LoVo (cell line): ENCODE results near the gene ABCA12.

Source experiments
- DNase-seq: peaks from one replicate; pipeline ENCODE4 v3.0.0-alpha.2; 2016; ENCODE audit warnings: low spot score

The ABCA12 gene

DNA sequence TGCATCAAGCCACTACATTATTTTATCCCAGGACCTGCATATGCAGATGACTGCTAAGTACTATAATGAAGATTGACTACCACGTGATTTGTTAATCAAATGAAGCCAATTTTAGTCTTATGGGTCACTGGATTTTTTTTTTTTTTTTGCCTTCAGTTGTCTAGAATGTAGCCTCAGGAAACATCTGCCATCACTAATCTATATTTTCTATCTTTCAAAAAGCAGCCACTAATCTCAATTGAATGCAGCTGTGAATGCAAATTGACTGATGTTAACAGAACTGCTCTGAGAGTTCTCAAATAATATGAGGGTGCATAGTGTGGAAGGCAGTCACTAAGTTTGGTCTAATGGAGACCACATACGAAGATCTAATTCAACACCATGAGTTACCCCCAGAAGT, 106.3 kb downstream of the ABCA12 start:
- no peak for DNase-seq

DNA sequence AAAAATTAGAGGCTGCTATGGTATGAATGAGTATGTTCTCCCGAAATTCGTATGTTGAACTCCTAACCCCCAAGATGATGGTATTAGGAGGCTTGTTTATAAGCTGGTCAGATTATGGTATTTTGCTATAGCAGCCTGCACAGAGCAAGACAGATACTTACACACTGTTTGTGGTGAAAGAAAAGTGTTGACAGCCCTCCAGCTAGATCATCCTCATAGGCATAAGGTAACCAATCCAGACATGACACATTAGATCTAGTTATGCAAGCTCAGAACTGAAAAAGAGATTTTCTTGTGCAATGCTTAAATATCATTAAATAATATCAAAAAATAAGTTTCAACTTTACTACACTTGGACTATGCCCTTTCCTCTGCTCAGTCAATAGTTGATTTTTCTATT, 107.1 kb downstream of the ABCA12 start:
- no peak for DNase-seq

DNA sequence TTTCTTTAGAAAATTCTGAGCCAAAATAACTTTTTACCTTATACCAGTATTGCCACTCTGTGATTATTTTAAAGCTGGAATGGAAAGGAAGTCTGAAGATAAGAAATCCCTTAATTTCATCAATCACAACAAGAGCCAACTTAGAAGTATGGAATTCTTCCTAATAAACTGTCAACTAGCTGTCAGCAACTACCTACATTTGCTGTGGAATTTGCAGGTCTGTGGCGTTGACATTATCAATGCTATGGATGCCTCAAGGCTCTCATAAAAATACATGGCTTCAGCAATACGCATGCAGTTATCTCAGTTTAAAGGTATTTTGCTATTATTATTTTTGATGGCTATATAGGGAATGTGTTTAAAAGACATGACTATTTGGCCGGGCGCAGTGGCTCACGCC, 108.5 kb downstream of the ABCA12 start:
- DNase-seq: no peak

DNA sequence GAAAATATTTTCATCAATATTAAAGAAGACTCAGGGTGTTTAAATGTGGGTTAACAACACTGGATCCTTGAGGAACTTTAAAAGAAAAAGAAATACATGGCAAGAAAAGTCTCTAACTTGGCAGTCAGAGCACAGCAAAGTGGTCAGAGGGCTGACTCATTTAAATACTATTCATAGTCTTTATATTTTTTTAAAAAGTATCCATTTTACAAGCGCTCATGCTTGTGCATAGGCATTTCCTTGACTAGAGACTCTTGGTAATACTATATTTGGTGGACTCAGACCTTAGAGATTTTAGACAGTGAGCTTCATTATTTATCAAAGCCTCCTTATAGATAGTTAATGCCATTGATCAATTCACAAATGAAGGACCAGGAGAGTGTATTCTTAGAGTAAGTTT, 110.2 kb downstream of the ABCA12 start:
- no peak for DNase-seq

DNA sequence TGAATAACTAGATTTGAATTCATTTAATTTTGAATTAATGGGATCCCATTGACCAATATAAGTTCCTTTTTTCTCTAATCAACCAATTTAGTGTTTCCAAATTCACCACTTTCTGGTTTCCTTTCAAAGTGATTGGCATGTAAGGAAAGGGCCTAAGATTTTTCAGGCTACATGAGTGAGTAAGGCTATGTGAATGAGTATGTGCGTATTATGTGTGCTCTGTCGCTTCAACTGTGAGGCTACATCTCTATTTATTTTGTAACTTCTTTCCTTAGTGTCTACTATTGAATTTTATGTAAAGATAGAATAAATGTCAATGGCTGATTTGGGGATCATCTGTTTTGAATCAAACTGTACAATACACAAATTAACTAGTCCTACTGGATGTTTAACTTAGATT, 110.6 kb downstream of the ABCA12 start:
- DNase-seq: no peak

DNA sequence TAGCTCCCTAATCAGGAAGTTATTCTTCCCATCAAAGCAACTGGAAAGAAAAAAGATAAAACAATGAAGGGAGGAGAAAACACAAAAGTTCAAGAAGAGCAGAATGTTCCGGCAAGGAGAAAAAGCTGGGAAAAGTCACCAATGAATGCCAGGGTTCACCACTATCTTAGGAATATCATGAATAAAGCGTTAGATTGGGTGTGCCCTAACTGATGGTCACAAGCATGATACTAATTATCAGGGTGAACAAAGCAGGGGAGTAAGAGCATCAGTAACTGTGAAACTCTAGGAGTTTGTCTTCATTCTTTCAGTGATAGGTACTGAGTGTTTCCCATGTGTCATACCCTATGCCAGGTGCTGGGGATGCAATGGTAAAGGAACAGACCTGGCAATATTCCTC, 115.5 kb downstream of the ABCA12 start:
- DNase-seq: no peak

DNA sequence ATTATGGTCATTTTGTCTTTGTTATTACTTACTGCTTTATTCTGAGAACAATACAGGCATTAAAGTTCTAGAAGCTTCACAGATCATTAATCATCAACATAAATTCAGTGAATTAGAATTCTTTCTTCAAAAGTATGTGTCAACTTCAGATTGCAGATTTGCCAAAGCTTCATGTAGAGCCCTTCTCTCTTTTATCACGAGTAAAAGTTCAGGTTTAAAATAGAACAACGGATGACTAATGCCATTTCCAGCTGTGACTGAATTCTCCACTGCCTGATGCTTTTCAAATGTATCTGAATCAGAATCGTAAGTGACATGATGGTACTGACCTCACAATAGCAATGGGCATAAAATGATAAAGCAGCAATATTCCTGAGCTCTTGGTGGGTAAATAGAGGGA, 116.0 kb downstream of the ABCA12 start:
- no peak for DNase-seq

DNA sequence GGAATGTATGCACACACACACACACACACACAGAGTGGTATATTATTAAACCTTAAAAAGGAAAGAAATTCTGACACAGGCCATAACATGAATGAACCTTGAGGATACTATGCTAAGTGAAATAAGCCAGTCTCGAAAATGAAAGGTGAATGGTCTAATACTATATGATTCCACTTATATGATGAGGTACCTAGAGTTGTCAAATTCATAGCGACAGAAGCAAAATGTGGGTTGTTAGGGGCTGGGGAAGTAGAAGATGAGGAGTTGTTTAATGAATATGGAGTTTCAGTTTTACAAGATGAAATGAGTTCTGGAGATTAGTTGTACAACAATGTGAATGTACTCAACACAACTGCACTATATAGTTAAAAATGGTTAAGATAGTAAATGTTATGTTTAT, 118.1 kb downstream of the ABCA12 start:
- no peak for DNase-seq

DNA sequence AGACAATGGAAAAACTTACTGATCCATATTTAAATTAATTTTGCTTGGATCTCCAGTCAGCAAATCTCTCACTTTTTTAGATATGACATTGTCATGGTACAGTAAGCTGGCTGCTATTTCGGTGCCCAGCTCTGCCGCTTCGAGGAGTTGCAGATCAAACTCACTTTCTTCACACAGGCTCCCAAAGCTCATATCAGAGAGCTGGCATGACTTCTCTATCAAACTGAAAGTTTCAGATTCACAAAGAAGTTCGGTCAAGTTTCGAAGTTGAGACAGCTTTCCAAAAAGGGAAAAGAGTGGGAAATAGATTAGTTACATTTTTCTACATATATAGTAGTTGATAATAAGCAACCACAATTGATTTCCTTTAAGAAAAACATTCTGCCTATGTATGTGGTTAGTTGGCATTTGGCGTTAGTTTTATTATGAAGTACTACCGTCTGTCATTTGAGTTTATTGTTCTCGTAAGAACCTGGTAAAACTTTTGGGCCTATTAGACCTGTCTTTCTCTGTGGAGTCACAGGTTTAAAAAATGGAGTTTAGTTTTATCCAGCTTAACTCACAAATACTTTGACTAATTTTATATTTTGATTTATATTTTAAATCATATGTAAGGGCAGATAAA, 118.8 kb downstream of the ABCA12 start:
- DNase-seq: no peak

DNA sequence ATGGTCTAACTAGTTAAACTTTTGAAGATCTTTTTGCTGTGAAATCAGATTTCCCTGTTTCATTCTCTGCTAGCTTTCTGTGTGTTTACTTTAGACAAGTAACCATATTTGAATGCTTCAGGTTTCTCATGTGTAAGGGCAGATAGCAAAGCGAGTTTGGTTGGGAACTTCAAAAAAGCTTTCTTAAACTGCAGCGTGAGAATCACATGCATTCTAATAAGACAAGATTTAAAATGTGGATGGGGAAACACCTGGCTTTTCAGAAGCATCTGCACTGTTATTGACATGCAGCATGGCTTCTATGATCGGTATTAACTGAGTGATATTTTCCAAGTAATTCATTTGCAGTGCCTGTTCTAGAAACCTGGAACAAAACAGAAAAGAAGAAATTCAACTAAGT, 119.3 kb downstream of the ABCA12 start:
- DNase-seq: no peak

DNA sequence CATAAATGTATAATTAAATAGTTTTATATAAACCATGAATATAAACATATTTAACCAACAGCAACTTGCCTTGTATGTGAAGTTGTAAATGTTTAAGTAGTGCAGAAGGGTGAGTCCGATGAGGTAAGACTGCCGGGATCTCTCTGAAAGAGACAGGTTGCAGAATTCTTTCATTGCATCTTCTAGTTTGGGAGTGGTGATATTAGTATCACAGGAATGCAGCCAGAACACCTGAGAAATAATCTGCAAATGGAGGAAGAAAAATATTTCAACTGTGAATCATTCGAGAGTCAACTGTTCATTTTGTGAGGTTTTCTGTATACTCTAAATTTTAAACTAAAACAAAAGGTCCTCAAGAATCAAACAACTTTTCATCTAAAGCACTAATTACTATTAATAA, 123.0 kb downstream of the ABCA12 start:
- DNase-seq: no peak

DNA sequence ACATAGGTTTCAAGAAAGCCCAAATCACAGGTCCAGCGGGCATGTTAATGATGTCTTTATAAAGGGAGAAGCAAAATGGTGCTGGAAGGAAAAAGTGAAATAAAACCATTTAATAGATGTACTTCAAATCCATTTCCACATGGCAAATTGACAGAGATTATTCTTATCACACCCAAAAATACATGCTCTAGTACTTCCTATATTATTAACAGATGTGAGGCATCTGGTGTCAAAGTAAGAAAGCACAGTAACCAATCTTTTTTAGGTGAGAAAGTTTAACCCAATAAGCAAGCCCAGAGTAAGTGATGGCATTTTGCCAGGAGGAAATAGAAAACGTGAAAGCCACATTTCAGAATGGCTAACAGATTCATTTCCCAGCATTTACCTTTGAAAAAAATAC, 128.0 kb downstream of the ABCA12 start:
- DNase-seq: no peak

DNA sequence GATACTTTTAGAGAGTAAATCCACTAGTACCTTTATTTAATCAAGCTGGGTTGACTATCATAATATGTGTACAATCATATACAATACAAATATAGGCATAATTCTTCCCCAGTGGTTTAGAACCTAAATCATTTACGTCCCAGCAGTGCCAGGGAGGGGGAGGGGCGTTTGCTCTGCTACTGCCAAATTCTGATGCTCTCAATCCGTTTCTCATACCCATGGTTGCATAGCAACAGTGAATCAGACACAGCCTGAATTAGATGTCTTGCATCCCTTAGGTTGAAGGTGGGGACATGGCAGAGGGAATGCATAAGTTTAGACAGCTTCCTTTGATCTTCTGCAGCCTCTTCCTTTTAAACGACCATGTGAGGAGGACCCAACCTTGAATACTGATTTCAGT, 135.4 kb downstream of the ABCA12 start:
- DNase-seq: no peak

DNA sequence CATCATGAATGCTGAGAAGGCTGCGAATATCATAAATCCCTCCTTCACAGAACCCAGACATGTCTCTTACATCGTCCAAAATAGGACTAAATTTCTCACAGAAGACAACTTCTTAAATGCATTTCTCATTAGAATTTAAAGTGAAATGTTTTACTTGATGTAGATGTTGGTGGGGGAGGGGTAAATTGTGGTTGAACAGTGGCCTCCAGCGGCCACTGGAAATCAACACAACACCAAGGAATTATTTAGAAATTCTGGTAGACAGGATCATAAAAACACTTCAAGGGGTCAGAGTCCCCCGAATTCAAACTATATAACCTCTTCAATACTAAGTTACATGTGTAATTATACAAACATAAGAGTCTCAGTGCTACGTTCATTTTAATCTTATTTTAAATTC, 135.9 kb downstream of the ABCA12 start:
- DNase-seq: peak; percentile 23

DNA sequence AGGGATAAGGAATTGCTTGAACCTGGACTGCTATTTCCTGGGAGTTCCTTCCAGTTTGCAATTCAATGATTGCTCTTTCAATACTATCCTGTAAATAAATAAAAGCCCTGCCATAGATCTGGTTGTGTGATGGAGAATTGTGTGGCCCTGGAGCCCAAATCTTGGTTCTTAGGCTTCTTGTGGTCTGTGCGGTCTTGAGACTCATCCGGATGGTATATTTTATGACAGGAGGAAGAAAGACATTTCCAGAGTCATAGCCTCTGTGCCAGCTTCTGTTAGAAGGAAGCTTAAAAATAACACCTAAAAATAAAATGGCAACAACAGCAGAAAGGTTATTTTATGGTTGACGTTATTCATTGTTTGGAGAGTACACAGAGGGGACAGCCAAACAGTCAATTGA, 137.7 kb downstream of the ABCA12 start:
- no peak for DNase-seq

DNA sequence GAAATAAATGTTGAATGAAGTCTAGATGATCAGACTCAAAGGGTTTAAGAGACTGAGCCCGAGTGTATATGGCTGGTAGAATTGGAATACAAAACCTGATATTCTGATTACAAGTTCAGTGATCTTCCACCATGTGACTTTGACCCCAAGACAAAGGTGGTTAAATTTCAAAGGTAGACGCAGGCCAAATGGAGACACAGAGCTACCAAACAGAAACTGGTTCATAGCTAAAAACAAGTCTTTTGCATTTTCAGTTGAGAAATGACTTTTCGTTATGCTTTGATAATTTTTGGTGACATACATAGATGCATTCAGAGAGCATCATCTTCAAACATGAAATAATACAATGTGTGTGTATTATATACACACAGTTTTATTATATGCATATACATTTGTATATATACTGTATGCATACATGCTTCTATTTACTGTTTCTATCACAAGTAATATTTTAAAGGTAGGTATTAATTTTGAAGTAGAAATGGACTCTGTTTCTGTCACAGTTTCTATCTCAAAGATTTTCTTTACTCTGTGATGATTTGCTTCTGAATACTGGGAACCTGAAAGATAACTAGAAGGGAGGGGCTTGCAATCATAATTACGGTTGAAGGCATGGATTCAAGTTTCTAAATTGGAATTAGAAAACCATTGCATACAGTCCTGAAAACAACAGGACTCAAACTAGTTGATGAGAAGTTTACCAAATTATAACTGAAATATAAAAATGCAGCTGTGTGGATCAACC, 142.3 kb downstream of the ABCA12 start:
- DNase-seq: no peak

DNA sequence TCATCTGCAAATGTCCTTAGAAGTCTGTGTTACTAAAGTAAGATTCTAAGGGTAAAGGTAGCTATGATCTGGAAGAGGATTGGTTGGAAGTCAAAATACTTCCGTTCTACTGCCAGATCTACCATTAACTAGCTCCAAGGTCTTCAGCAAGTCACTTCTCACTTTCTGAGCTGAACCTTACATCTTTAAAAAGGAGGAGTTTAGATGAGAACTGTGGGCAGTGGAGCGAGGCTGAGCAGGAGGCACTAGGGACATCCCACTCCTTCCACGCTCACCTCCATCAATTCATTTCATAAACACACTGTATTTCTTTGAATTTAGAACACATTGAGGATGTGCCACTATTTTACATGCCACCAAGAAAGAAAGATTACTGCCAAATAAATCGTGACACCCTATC, 143.0 kb downstream of the ABCA12 start:
- no peak for DNase-seq

DNA sequence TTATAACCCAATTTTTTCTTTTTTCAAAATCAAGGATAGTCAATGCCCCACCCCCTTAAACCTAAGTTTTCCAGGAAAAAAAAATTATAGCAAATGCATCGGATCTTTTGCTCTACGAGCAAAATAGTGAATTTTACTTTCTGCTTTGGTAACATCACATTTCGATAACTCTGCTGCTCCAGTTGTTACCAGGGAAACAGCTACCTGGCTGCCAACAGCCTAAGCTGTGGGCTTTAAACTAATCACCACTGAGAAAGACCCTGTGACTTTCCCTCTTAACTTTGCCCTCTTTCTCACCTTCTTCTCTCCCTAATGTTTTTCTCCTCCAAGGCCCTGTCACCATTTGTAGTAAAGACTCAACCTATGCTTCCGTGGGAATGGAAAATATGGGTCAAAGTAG, 145.5 kb downstream of the ABCA12 start:
- DNase-seq: no peak

DNA sequence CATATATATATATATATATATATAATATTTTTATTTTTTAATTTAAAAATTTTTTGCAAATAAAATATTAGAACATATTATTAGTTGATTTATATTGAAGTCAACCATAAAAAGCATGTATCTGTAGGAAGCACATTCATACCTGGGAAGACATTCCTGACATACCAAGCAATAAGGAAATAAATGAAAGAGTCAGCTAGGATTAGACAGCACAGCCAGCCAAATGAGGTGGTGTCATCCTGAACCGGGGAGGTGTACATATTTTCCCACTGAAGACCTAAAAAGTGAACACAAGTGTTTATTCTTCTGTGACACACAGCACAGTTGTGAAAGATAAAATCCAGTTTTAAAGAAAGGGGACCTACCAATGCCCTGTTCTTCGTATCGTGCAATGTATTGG, 149.2 kb downstream of the ABCA12 start:
- no peak for DNase-seq

DNA sequence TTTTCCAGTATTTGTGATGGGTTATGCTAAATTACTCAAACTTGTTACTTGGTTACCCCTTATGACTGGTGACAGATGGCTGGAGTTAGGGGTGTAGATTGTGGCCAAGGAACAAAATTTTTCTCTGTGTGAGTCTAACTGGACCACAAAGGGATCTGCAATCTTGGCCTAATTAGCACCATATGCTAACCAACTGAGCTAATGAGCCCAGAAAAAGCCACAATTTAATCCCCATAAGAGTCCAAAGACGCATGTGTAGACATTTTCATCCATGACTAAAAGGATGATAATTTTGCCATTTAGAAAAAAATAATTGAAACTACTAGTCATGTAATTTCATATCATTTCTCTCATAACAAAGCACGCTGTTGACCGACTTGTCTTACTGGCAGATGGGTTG, 151.2 kb downstream of the ABCA12 start:
- no peak for DNase-seq

DNA sequence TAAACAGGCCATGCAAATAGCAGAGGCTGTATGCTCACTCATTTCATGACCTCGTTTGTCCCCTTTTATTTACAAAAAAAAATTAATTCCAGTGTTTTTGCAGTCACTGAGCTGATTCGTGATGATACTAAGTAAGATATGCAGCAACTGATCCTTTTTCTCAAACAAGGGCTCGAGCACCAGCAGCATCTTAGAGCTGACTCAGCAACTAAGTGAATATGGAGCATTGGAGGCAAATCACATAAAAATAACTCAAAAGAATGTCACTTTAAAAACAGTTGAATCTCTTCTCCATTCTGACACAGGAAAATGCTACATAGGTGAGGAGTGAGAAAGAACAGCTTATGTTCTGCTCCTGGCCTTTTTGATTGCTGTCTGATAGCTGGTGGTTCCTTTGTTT, 152.8 kb downstream of the ABCA12 start:
- no peak for DNase-seq

DNA sequence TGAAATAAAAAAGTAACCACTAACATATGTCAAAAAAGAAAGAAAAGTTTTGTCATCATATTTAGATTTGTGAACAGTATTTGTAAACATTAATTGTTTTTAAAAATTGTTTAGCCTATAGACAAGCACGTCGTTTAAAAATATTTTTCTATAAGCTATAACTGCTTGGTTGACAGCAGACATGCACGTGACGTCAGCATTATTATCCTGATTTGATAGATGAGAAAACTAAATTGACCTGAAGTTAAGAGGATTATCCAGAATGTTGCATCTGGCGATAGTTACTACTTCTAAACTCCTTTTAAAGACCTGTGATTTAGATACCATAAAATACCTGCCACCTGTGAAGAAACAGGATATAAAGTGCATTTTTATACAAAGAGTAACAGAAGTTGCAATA, 172.0 kb downstream of the ABCA12 start:
- no peak for DNase-seq

DNA sequence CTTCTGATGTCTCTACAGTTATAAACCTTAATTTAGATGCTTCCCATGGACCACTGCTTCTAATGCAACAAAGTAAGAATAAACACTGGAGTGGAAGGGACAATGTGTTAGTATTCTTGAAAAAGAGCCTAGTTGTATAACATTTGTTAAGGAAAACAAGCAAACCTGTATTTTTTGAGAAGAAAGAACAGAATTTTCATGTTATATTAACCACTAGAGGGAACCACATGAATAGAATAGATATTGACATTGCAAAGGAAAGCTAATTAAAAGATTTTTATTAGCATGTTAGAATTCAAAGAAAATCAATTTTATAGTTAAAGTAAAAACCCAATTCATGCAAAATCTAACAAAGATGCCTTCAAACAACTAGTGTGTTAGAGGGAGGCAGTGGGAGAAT, 177.7 kb downstream of the ABCA12 start:
- DNase-seq: no peak

DNA sequence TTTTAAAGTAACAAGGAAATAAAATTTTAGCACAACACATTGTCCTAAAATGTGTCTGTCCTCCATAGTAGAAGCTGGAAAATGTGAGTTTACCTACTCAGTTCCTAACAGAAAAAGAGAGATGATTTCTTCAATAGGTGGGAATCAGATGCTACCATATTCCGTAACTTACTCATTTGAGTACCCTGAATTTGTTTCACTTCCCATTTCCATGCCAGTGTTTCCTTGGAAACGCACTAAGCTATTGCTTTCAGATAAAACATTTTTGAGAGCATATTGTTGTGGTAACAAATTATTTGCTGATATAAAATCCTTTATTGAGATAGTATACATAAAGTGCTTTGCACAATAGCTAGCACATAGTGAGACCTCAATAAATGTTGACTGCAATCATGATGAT, 191.5 kb downstream of the ABCA12 start:
- no peak for DNase-seq
